CD4-positive, alpha-beta T cell treated with Interleukin-1 beta for 1 hour (primary cell): Measurements from ENCODE around the gene PCDHA10.

Source experiments
- DNase-seq, 2 donors: peaks; one replicate each; pipeline ENCODE4 v3.0.0-alpha.2; 2020 to 2022

PCDHA10 gene

DNA sequence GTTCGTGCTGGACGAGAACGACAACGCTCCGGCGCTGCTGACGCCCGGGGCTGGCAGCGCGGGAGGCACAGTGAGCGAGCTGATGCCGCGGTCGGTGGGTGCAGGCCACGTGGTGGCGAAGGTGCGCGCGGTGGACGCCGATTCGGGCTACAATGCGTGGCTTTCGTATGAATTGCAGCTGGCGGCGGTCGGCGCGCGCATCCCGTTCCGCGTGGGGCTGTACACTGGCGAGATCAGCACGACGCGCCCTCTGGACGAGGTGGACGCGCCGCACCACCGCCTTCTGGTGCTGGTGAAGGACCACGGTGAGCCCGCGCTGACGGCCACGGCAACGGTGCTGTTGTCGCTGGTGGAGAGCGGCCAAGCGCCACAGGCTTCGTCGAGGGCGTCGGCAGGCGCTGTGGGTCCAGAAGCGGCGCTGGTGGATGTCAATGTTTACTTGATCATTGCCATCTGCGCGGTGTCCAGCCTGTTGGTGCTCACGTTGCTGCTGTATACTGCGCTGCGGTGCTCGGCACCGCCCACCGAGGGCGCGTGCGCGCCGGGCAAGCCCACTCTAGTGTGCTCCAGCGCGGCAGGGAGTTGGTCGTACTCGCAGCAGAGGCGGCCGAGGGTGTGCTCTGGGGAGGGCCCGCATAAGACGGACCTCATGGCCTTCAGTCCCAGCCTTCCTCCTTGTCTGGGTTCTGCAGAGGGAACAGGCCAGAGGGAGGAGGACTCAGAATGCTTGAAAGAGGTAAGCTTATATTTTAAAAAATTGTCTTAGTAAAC is 28.4 kb downstream of the PCDHA10 start:
- no peak for DNase-seq

DNA sequence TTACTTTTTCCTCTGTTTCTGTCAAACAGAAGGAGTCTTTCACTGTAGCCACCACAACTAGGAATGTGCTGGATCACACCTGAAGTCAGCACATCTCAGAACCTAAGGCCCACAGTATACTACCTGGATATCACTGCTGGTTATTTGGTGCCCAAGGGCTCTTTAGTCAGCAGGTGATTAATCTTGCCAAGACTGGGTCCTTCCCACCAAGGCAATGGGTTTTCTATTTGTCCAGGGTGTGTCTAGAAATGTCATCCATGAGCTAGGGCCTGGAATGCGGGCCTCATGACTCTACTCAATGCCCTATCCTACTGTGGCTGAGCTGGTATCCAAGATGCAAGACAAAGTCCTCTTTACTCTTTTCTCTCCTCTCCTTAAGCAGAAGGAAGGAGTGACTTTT is 60.6 kb downstream of the PCDHA10 start:
- no peak for DNase-seq
